GM18868 (cell line): Measurements from ENCODE around the gene NRARP.
"Not testable (repeated sequence)": the region's sequence is repeated elsewhere in the genome, so short reads cannot be mapped to it uniquely, and the experiment has no call there.

Experiments used
- ATAC-seq: cut with Tn5 transposase; IDR thresholded peaks from one replicate; pipeline ENCODE4 v1.9.1; 2021; ENCODE audit warnings: mild to moderate bottlenecking, moderate library complexity; ENCODE audit not compliant: unreplicated experiment

NRARP gene

GRCh38 chr9:137265496-137266161 is 36.4 kb downstream of the NRARP start:
- ATAC-seq, result no peak

- no peak for ATAC-seq
Observed at GRCh38 chr9:137264067-137264466, 38.0 kb downstream of the NRARP start.

GRCh38 chr9:137263506-137263905 is 38.6 kb downstream of the NRARP start:
- no peak for ATAC-seq

GRCh38 chr9:137262909-137263285 is 39.2 kb downstream of the NRARP start:
- ATAC-seq, result no peak

- not testable (repeated sequence) for ATAC-seq
Observed at GRCh38 chr9:137262173-137262908, 39.7 kb downstream of the NRARP start.

GRCh38 chr9:137256856-137257255 is 45.2 kb downstream of the NRARP start:
- ATAC-seq, result no peak

GRCh38 chr9:137256362-137256761 is 45.7 kb downstream of the NRARP start:
- no peak for ATAC-seq

- ATAC-seq, result peak; percentile 36
Observed at GRCh38 chr9:137255448-137256114, 46.5 kb downstream of the NRARP start.

- peak; percentile 75 for ATAC-seq
Observed at GRCh38 chr9:137254624-137255447, 47.2 kb downstream of the NRARP start, which contains the start of gene NELFB. TSS of gene NELFB (plus strand) at chr9:137255327.

- no peak for ATAC-seq
Observed at GRCh38 chr9:137253717-137254623, 48.1 kb downstream of the NRARP start.

- ATAC-seq, result no peak
Observed at GRCh38 chr9:137252555-137253506, 49.2 kb downstream of the NRARP start.

- no peak for ATAC-seq
Observed at GRCh38 chr9:137251490-137252268, 50.4 kb downstream of the NRARP start.

GRCh38 chr9:137251194-137251461 is 50.9 kb downstream of the NRARP start, which contains the start of gene STPG3:
TSS of gene STPG3 (plus strand) at chr9:137251286. CDS start at chr9:137251287, 1 bp downstream.
- ATAC-seq, result no peak

- ATAC-seq, result no peak
Observed at GRCh38 chr9:137250329-137251193, 51.5 kb downstream of the NRARP start.
